ENCODE measurements around the gene GJA10.

DNA sequence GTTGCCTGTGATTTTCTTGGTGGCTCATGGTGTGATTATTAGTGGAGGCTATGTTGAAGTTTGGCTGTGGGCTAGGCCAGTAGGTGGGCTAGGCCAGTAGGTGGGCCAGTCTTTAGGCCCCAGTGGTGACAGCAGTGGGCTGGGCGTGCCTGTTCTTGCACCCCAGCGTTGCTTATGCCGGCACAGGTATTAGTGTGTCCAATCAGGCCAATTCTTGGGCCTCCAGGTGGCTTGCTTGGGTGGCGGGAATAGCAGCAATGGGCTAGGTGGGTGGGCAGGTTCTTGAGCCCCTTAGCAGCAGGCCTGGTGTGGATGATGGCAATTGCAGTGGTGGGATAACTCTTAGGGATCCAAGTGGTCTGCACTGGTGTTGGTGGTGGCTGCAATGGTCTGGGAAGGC lies 22.9 kb downstream of the GJA10 start:
- TF ChIP-seq, protein P1, sequence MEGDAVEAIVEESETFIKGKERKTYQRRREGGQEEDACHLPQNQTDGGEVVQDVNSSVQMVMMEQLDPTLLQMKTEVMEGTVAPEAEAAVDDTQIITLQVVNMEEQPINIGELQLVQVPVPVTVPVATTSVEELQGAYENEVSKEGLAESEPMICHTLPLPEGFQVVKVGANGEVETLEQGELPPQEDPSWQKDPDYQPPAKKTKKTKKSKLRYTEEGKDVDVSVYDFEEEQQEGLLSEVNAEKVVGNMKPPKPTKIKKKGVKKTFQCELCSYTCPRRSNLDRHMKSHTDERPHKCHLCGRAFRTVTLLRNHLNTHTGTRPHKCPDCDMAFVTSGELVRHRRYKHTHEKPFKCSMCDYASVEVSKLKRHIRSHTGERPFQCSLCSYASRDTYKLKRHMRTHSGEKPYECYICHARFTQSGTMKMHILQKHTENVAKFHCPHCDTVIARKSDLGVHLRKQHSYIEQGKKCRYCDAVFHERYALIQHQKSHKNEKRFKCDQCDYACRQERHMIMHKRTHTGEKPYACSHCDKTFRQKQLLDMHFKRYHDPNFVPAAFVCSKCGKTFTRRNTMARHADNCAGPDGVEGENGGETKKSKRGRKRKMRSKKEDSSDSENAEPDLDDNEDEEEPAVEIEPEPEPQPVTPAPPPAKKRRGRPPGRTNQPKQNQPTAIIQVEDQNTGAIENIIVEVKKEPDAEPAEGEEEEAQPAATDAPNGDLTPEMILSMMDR (IDR thresholded peaks at IDR 0.05; ENCODE audit: low read depth, low read length, poor library complexity, severe bottlenecking) = no peak
- no peak for TF ChIP-seq EZH2phosphoT487 (IDR thresholded peaks at IDR 0.05; ENCODE audit: borderline replicate concordance, low read length)
